Measurements from ENCODE around the gene U2AF2. TPM values are rescaled to one million over a fixed set of nuclear protein-coding genes. Genes with fewer than 3 reads are reported as not detected.
A peak's percentile ranks its signal among the peaks of the same experiment; 100 is the strongest.

U2AF2 gene
- total and polyA plus RNA-seq, 8 donors, result 123 to 213 (median 170) TPM

DNA sequence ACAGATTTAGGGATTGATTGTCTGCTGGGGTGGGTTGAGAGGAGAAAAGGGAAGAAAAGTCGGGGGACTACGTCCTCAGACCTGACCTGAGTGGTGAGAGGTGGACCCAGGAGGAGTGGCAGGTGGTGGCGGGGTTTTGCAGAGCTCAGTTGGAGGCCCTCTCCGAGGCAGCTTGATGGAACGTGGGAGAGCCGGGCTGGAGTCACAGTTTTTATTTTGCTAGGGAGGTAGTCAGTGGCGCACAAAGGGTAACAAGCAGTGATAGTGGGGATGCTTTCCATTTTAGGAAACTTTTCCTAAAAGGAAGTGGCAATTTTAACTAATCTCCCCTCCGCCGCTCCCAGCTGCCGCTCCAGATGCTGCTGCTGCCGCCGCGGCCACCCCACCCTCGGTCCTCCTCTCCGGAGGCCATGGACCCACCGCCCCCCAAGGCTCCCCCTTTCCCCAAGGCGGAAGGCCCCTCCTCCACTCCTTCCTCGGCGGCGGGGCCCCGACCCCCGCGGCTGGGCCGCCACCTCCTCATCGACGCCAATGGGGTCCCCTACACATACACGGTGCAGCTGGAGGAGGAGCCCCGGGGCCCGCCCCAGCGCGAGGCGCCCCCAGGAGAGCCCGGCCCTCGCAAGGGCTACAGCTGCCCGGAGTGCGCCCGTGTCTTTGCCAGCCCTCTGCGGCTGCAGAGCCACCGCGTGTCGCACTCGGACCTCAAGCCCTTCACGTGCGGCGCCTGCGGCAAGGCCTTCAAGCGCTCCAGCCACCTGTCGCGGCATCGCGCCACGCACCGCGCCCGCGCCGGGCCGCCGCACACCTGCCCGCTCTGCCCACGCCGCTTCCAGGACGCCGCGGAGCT is 12.5 kb upstream of the U2AF2 start:
- H3K27ac ChIP-seq, result peak overlapping the region; percentile 85 to 92
- peaks cover 0 to 12% of the 10 kb centered on the region in 2 donors for H3K36me3 ChIP-seq
- DNase-seq (peak in 1 of 4 donors; percentile 81), ATAC-seq (peak; percentile 2)
- H3K4me3 ChIP-seq, result peak overlapping the region; percentile 74 to 81
- H3K27me3 ChIP-seq, result peaks cover 0 to 13% of the 10 kb centered on the region in 2 donors
- TF ChIP-seq CTCF (IDR thresholded peaks at IDR 0.05), result no peak
- peaks cover 13 to 74% of the 10 kb centered on the region in 2 donors for H3K4me1 ChIP-seq
- no peaks in the 10 kb centered on the region for H3K9me3 ChIP-seq
- intact Hi-C loops (cut with DNase I), result no loop called here

DNA sequence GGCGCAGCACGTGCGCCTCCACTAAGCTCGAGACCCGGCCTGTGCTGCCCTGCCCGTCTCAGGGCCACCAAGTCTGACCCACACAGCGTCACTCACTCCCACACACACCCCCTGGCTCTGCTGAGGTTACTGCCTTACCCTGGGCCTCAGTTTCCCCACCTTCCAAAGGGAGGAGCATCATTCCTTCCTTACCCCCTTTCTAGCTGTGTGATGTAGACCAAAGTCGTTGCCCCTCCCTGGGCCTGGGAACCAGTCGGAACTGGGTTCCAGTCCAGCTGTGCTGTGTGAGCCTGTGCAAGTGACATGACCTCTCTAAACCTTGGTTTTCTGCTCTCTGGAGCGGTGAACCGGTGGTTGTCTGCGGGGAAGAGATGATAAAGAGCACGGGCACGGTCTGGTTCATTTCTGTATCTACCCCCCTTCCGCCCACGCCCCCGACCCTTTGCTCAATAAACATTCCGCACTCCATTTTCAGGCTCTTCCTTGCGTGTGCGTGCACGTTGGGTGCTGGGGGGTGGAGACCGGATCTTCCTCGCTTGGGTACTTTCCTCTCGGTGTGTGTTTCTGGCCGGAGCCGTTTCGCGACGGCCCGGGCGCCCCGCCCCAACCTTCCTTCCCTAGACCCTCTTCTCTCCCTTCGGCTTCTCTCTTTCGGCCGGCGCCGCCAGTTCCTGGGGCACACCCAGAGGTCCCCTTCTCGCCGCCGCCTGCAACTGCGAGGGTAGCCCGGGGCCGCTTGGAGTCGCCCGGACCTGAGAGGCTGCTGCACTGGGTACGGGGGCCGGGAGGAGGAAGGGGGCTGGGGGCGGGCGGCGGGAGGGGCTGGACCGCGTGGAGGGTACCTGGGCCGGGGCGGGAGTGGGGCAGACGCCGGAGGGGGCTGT is 11.6 kb upstream of the U2AF2 start, which contains the start of gene ZNF581:
Gene ZNF581 (plus strand): TSS at position 647 of the 884 bp plus-strand sequence. CDS start 923 bp downstream, outside the sequence.
- DNase-seq (peak; percentile 59 to 93 (median 70)), ATAC-seq (peak; percentile 58)
- Histone ChIP-seq H3K4me1 (peaks cover 17 to 79% of the 10 kb centered on the region in 2 donors), H3K9me3 (no peaks in the 10 kb centered on the region), H3K27me3 (peaks cover 0 to 13% of the 10 kb centered on the region in 2 donors), H3K36me3 (peaks cover 0 to 12% of the 10 kb centered on the region in 2 donors), H3K4me3 (peak within 1 kb of the TSS; percentile 74 to 81), H3K27ac (peak within 1 kb of the TSS; percentile 85 to 92)
- intact Hi-C loops (cut with DNase I), result no loop called here
- no peak for TF ChIP-seq CTCF (IDR thresholded peaks at IDR 0.05)

DNA sequence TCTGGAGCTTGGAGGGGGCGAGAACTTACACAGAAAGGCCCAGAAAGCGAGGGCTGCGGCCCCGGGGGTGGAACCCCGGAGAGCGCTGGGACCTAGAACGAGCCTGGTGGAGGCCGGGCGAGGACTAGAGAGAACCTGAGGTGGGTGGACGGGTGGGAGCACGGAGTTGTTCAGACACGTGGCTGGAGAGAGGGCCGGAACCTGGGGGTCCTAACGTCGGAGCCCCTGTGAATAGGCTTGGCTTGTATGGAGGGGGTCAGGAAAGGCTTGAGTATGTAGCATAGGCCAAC is 11.0 kb upstream of the U2AF2 start:
- TF ChIP-seq CTCF (IDR thresholded peaks at IDR 0.05), result no peak
- Histone ChIP-seq H3K4me1 (peaks cover 21 to 81% of the 10 kb centered on the region in 2 donors), H3K4me3 (peak overlapping the region; percentile 74 to 81), H3K9me3 (no peaks in the 10 kb centered on the region), H3K36me3 (peaks cover 0 to 12% of the 10 kb centered on the region in 2 donors), H3K27me3 (peaks cover 0 to 13% of the 10 kb centered on the region in 2 donors), H3K27ac (peak overlapping the region; percentile 85 to 92)
- ATAC-seq, result no peak
- no peak for DNase-seq
- intact Hi-C loops (cut with DNase I), result no loop called here

DNA sequence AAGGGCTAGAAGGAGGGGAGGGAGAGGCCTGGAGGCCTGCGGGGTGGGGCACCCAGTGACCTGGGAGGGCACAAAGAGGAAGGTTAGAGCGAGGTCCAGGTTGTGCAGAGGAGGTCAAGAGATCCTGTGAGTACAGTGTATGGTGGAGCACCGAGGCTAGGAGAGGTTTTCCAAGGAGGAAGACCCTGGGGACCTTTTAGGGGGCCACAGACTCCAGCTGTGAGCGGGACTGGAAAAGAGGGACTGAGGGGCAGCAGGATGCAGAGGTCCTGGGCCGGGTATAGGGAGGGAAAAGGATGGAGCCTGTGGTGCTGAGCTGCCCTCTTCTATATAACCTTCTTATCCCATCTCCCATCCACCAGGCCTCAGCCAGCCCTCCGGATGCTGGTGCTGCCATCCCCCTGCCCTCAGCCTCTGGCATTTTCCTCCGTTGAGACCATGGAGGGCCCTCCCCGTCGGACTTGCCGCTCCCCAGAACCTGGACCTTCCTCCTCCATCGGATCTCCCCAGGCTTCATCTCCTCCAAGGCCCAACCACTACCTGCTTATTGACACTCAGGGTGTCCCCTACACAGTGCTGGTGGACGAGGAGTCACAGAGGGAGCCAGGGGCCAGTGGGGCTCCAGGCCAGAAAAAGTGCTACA is 10.5 kb upstream of the U2AF2 start:
- Histone ChIP-seq H3K4me3 (peak overlapping the region; percentile 74 to 81), H3K27ac (peak overlapping the region; percentile 85 to 92), H3K27me3 (peaks cover 0 to 13% of the 10 kb centered on the region in 2 donors), H3K36me3 (peaks cover 0 to 12% of the 10 kb centered on the region in 2 donors), H3K4me1 (peaks cover 23 to 82% of the 10 kb centered on the region in 2 donors), H3K9me3 (no peaks in the 10 kb centered on the region)
- no peak for TF ChIP-seq CTCF (IDR thresholded peaks at IDR 0.05)
- ATAC-seq (no peak), DNase-seq (peak in 1 of 4 donors; percentile 32)
- intact Hi-C loops (cut with DNase I), result no loop called here
